A549 (cell line): Measurements from ENCODE around the gene ADAMTS4. TPM values are rescaled to one million over a fixed set of nuclear protein-coding genes. Genes with fewer than 3 reads are reported as not detected.

Experiments used
- ATAC-seq, 2 experiments: fragments of 200-7000 bp in 1 of 2; fragments of >200 bp in 1 of 2; cut with Nextera tagmentation in 1 of 2; cut with Tn5 transposase in 1 of 2; 3 replicates each; pipeline versions ENCODE4 v1.8.0 to v1.9.1; 2018 to 2020; ENCODE audit warnings: mild to moderate bottlenecking in 1 of 2, moderate library complexity in 1 of 2
- CTCF ChIA-PET: fragments of 300-600 bp; sonication (Branson Sonifier 250); formaldehyde crosslinking; extraction: SDS; loops from one replicate; lab custom pipeline; 2021; ENCODE audit warnings: antibody characterized with exemption, inconsistent platforms; lab: Yijun Ruan, JAX
- POLR2A ChIA-PET: fragments of 350-600 bp; formaldehyde crosslinking; extraction: SDS; loops from one replicate; lab custom pipeline; 2021; ENCODE audit warnings: antibody characterized with exemption, inconsistent platforms; lab: Yijun Ruan, JAX
- DNase-seq, 2 experiments: peaks; one replicate each; pipeline versions ENCODE4 v3.0.0 to v3.0.0-alpha.2; 2011 to 2016; ENCODE audit warnings: low read depth in 1 of 2, low spot score in 1 of 2
- FAIRE-seq: peaks from 2 replicates; lab custom pipeline; 2011; peaks lifted over from hg19 to GRCh38; lab: Jason Lieb, UNC
- H3K27ac ChIP-seq, 2 experiments: fragments of >200 bp; sonication (Bioruptor Twin); formaldehyde crosslinking; 3 replicates each; pipeline ENCODE4 v1.5.1; 2016 to 2017
- H3K4me1 ChIP-seq: fragments of >200 bp; sonication (Bioruptor Twin); formaldehyde crosslinking; 3 replicates; pipeline ENCODE4 v1.6.1; 2016
- H3K4me2 ChIP-seq: fragments of >200 bp; sonication (Bioruptor Twin); formaldehyde crosslinking; 3 replicates; pipeline ENCODE4 v1.6.1; 2016
- H3K4me3 ChIP-seq: fragments of >200 bp; sonication (Bioruptor Twin); formaldehyde crosslinking; 3 replicates; pipeline ENCODE4 v1.5.1; 2016
- H3K9me3 ChIP-seq: fragments of >200 bp; sonication (Bioruptor Twin); formaldehyde crosslinking; 3 replicates; pipeline ENCODE4 v1.6.1; 2016
- CHD4 ChIP-seq: fragments of 200-600 bp; sonication (generic); IDR thresholded peaks from 2 replicates; pipeline ENCODE4 v1.6.1; 2016; ENCODE audit warnings: antibody characterized with exemption, mild to moderate bottlenecking, borderline replicate concordance
- FOSL2 ChIP-seq, 2 experiments: fragments of 450-650 bp in 1 of 2; fragments of >200 bp in 1 of 2; sonication (Bioruptor Twin) in 1 of 2; formaldehyde crosslinking; IDR thresholded peaks; 2 replicates each; pipeline versions ENCODE4 v1.5.0 to v1.6.1; 2016 to 2020; ENCODE audit warnings: mild to moderate bottlenecking in 1 of 2, moderate library complexity in 1 of 2
- GATA3 ChIP-seq: IDR thresholded peaks from 2 replicates; pipeline ENCODE4 v1.6.1; 2012; ENCODE audit warnings: borderline replicate concordance
- HOXA7 ChIP-seq: fragments of 250-450 bp; sonication (Bioruptor Pico); IDR thresholded peaks from 2 replicates; pipeline ENCODE4 v1.5.0; 2020; ENCODE audit warnings: mild to moderate bottlenecking, moderate library complexity
- JUN ChIP-seq, 2 experiments: fragments of >200 bp; sonication (Bioruptor Twin); formaldehyde crosslinking; IDR thresholded peaks; 2 replicates in 1 of 2; 3 replicates in 1 of 2; pipeline ENCODE4 v1.6.1; 2016 to 2017
- KDM1A ChIP-seq: fragments of 200-600 bp; sonication (generic); IDR thresholded peaks from 2 replicates; pipeline ENCODE4 v1.6.1; 2016; ENCODE audit warnings: low read depth, mild to moderate bottlenecking
- KDM5A ChIP-seq: fragments of 200-600 bp; sonication (generic); IDR thresholded peaks from 2 replicates; pipeline ENCODE4 v1.6.1; 2016; ENCODE audit warnings: antibody characterized with exemption, mild to moderate bottlenecking
- MAFK ChIP-seq: fragments of 450-650 bp; IDR thresholded peaks from 2 replicates; pipeline ENCODE4 v1.6.1; 2014; ENCODE audit not compliant: partially characterized antibody
- MAX ChIP-seq: IDR thresholded peaks from 2 replicates; pipeline ENCODE4 v1.6.1; 2012
- NR3C1 ChIP-seq: fragments of >200 bp; sonication (Bioruptor Twin); formaldehyde crosslinking; IDR thresholded peaks from 3 replicates; pipeline ENCODE4 v1.6.1; 2017
- PBX3 ChIP-seq: IDR thresholded peaks from 2 replicates; pipeline ENCODE4 v1.6.1; 2012
- PHF8 ChIP-seq: fragments of 200-600 bp; sonication (generic); IDR thresholded peaks from 2 replicates; pipeline ENCODE4 v1.6.1; 2016; ENCODE audit warnings: low read depth, mild to moderate bottlenecking, antibody characterized with exemption, moderate library complexity, borderline replicate concordance
- POLR2A ChIP-seq: IDR thresholded peaks from 2 replicates; pipeline ENCODE4 v1.6.1; 2012; ENCODE audit warnings: mild to moderate bottlenecking, low read length
- POLR2AphosphoS2 ChIP-seq: conservative IDR thresholded peaks from 2 replicates; pipeline ENCODE4 v1.6.1; 2012; ENCODE audit warnings: low read length, improper control_type of control experiment, inconsistent platforms
- RAD21 ChIP-seq, 2 experiments: fragments of >200 bp in 1 of 2; sonication (Bioruptor Twin) in 1 of 2; formaldehyde crosslinking in 1 of 2; IDR thresholded peaks in 1 of 2; conservative IDR thresholded peaks in 1 of 2; 2 replicates in 1 of 2; 3 replicates in 1 of 2; pipeline ENCODE4 v1.6.1; 2012 to 2018; ENCODE audit warnings: inconsistent platforms in 1 of 2
- USF2 ChIP-seq: fragments of 450-650 bp; IDR thresholded peaks from 2 replicates; pipeline ENCODE4 v1.6.1; 2014; ENCODE audit warnings: antibody characterized with exemption
- ZC3H11A ChIP-seq: fragments of 450-650 bp; IDR thresholded peaks from 2 replicates; pipeline ENCODE4 v1.6.1; 2014; ENCODE audit warnings: antibody characterized with exemption, mild to moderate bottlenecking
- ZNF302 ChIP-seq: fragments of 250-450 bp; sonication (Bioruptor Pico); IDR thresholded peaks from 2 replicates; pipeline ENCODE4 v1.9.0; 2021; ENCODE audit warnings: inconsistent platforms, mild to moderate bottlenecking, moderate library complexity
- WGBS: methylation state at CpG from one replicate; pipeline ENCODE4 v1.1.6; 2017; ENCODE audit errors: missing lambda C conversion rate; 5-methylcytosine and 5-hydroxymethylcytosine counted together
- polyA plus RNA-seq, 4 experiments: library from polyadenylated mRNA; depleted of rRNA in 3 of 4; stranded (reverse); fragments of >200 nt; fragmentation: RNase III in 1 of 4; extraction: RNeasy Plus Mini Kit Qiagen cat#74134 plus additional on column Dnase treatment in 1 of 4; gene quantifications; 2 replicates in 3 of 4; 3 replicates in 1 of 4; pipeline ENCODE4 v1.2.3, GENCODE V29; 2011 to 2017
- TF ChIP-seq, protein P1 (sequence below): fragments of >200 bp; sonication (Bioruptor Twin); formaldehyde crosslinking; IDR thresholded peaks from 3 replicates; pipeline ENCODE4 v1.5.1; 2016
- TF ChIP-seq, protein P2 (sequence below): fragments of 250-450 bp; sonication (Bioruptor Pico); IDR thresholded peaks from 2 replicates; pipeline ENCODE4 v1.5.0; 2021; ENCODE audit warnings: mild to moderate bottlenecking, moderate library complexity, borderline replicate concordance

The ADAMTS4 gene
- polyA plus RNA-seq, 2 of the 4 experiments (the other 2 are of a cell fraction) = not detected

- TF ChIP-seq PBX3 = 0 out of 2 replicates have a peak, but pooled peaks have one; percentile 20
- TF ChIP-seq JUN (IDR thresholded peaks at IDR 0.05) = peak; percentile 60 to 89; a peak in 4 of 5 replicates
- peak; percentile 83 for TF ChIP-seq KDM5A
- TF ChIP-seq POLR2A = peak; percentile 84
- TF ChIP-seq, protein P1, sequence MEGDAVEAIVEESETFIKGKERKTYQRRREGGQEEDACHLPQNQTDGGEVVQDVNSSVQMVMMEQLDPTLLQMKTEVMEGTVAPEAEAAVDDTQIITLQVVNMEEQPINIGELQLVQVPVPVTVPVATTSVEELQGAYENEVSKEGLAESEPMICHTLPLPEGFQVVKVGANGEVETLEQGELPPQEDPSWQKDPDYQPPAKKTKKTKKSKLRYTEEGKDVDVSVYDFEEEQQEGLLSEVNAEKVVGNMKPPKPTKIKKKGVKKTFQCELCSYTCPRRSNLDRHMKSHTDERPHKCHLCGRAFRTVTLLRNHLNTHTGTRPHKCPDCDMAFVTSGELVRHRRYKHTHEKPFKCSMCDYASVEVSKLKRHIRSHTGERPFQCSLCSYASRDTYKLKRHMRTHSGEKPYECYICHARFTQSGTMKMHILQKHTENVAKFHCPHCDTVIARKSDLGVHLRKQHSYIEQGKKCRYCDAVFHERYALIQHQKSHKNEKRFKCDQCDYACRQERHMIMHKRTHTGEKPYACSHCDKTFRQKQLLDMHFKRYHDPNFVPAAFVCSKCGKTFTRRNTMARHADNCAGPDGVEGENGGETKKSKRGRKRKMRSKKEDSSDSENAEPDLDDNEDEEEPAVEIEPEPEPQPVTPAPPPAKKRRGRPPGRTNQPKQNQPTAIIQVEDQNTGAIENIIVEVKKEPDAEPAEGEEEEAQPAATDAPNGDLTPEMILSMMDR = peak; percentile 34
- TF ChIP-seq, protein P2, sequence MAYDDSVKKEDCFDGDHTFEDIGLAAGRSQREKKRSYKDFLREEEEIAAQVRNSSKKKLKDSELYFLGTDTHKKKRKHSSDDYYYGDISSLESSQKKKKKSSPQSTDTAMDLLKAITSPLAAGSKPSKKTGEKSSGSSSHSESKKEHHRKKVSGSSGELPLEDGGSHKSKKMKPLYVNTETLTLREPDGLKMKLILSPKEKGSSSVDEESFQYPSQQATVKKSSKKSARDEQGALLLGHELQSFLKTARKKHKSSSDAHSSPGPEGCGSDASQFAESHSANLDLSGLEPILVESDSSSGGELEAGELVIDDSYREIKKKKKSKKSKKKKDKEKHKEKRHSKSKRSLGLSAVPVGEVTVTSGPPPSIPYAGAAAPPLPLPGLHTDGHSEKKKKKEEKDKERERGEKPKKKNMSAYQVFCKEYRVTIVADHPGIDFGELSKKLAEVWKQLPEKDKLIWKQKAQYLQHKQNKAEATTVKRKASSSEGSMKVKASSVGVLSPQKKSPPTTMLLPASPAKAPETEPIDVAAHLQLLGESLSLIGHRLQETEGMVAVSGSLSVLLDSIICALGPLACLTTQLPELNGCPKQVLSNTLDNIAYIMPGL (CRISPR knock-in tag) = peak; percentile 33; the same call in 1 of the 2 replicates
These were observed 3.2 kb upstream of the ADAMTS4 start, which contains the start of gene NDUFS2 (continued) for GRCh38 chr1:161201836-161202712.

DNA sequence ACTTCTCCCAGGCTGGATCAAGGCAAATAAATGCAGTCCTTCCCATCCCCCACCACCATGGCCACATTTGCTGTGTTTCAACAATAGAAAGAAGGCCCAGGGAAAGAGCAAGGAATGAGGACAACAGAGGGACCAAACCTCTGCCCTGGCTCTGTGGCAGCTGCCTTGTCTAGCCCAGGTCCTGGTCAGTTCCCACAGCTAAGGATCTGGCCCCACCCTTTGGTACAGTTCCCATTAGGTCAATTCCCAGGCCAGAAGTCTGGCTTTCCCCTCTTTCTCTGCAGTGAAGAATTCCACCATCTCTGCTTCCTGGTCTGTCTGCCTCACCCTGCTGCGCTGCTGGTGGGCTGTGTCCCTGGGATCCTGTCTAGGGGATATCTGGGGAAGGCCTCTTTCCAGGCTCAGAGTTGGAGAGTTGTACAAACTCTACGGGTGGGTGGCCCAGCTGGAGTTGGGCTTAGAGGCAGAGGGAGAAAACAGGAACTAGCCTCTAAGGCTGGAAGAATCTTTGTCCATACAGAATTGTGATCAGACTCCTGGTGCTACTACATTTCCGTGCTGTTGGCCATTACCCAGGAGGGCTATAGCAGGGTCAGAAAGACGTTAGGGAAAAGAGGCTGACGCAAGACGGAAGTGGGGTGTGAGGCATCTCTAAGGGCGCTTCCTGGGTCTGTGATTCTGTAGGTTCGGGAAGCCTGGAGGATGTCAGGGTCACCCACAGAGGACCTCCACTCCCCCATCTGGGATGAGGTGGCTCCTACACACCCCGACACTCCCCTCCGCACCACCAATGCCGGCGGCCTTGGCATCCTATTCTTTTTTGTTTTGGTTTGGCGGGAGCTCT, 2.4 kb upstream of the ADAMTS4 start:
- peaks cover 29% of the 10 kb centered on the region for H3K4me1 ChIP-seq
- no peak for ATAC-seq
- 95% methylated on average over 13 of the region's 13 CpGs for WGBS
- POLR2A ChIA-PET = interaction anchor here (0.5 to 1.8 kb wide), 15 partner anchors 7 to 188 kb away, joined by 3 to 23 read pairs (median 5); partner anchors contain the start of genes PPOX, SDHC, TOMM40L and UFC1
- peak overlapping the region; percentile 70 for H3K4me2 ChIP-seq
- TF ChIP-seq POLR2A (no peak), JUN (IDR thresholded peaks at IDR 0.05) (no peak), MAX (no peak), CHD4 (no peak), GATA3 (no peak), ZNF302 (CRISPR knock-in tag) (no peak), KDM5A (no peak), FOSL2 (IDR thresholded peaks at IDR 0.05) (no peak), FOSL2 (CRISPR knock-in tag; IDR thresholded peaks at IDR 0.05) (no peak), ZC3H11A (no peak), USF2 (no peak), POLR2AphosphoS2 (no peak), RAD21 (conservative IDR thresholded peaks at IDR 0.05 in 1 of 2, IDR thresholded peaks at IDR 0.05 in 1 of 2) (no peak), MAFK (no peak), PHF8 (no peak), HOXA7 (no peak), KDM1A (no peak), NR3C1 (no peak)
- TF ChIP-seq, protein P2 (CRISPR knock-in tag) = no peak
- TF ChIP-seq, protein P1 = no peak
- TF ChIP-seq, all 56 proteins: peak for 0
- Histone ChIP-seq H3K9me3 (no peaks in the 10 kb centered on the region), H3K27ac (peak overlapping the region; percentile 76 to 93), H3K4me3 (peak overlapping the region; percentile 36)
- DNase-seq (no peak), FAIRE-seq (no peak)
- CTCF ChIA-PET = interaction anchor here (1.1 to 18.8 kb wide), 8 partner anchors 9 to 182 kb away, joined by 3 to 319 read pairs (median 6); partner anchors contain the start of genes APOA2, FCER1G, PPOX and TOMM40L
